IMR-90 (cell line): ENCODE measurements around the gene DPYSL5. TPM values are rescaled to one million over a fixed set of nuclear protein-coding genes. Genes with fewer than 3 reads are reported as not detected.

ENCODE experiments used
- ATAC-seq: fragments of 200-7000 bp; cut with Tn5 transposase; 2 replicates; pipeline ENCODE4 v1.9.1; 2020; ENCODE audit warnings: low read depth, mild to moderate bottlenecking, moderate library complexity
- BruUV-seq: library from RNA; stranded (reverse); fragments of 400-500 nt; replicated peaks from 2 replicates; lab custom pipeline; 2021; lab: Mats Ljungman, UMichigan
- CTCF ChIA-PET: fragments of 300-600 bp; formaldehyde crosslinking; extraction: SDS; loops from one replicate; lab custom pipeline; 2021; ENCODE audit warnings: antibody characterized with exemption; lab: Yijun Ruan, JAX
- POLR2A ChIA-PET: fragments of 300-600 bp; sonication (Branson Sonifier 250); formaldehyde crosslinking; loops from one replicate; lab custom pipeline; 2022; ENCODE audit warnings: antibody characterized with exemption; ENCODE audit not compliant: unreplicated experiment; lab: Charles Lee
- DNase-seq: peaks from one replicate; pipeline ENCODE4 v3.0.0; 2013
- H2AFZ ChIP-seq: replicated peaks from 2 replicates; pipeline ENCODE3; 2013; ENCODE audit warnings: low read length, mild to moderate bottlenecking; ENCODE audit not compliant: poor library complexity
- H2AK5ac ChIP-seq: 2 replicates; pipeline ENCODE4 v1.6.1; 2013; ENCODE audit warnings: low read depth, low read length, inconsistent platforms
- H2AK9ac ChIP-seq: replicated peaks from 2 replicates; pipeline ENCODE3; 2013; ENCODE audit warnings: mild to moderate bottlenecking, low read depth, low read length, moderate library complexity; ENCODE audit not compliant: poor library complexity
- H2BK120ac ChIP-seq: 2 replicates; pipeline ENCODE4 v1.6.1; 2013; ENCODE audit warnings: low read depth, low read length, inconsistent platforms
- H2BK15ac ChIP-seq: 3 replicates; pipeline ENCODE4 v1.6.1; 2013; ENCODE audit warnings: low read depth, low read length, inconsistent platforms
- H2BK20ac ChIP-seq: 2 replicates; pipeline ENCODE4 v1.6.1; 2013; ENCODE audit warnings: low read depth, mild to moderate bottlenecking, inconsistent platforms, low read length, moderate library complexity
- H2BK5ac ChIP-seq: 2 replicates; pipeline ENCODE4 v1.6.1; 2013; ENCODE audit warnings: mild to moderate bottlenecking, low read depth, low read length, inconsistent platforms; ENCODE audit not compliant: poor library complexity, severe bottlenecking
- H3K14ac ChIP-seq: replicated peaks from 2 replicates; pipeline ENCODE4 v1.6.1; 2013; ENCODE audit warnings: low read depth, low read length, inconsistent platforms
- H3K18ac ChIP-seq: 2 replicates; pipeline ENCODE4 v1.6.1; 2013; ENCODE audit warnings: low read depth, low read length, control low read depth
- H3K23ac ChIP-seq: 2 replicates; pipeline ENCODE4 v1.6.1; 2013; ENCODE audit warnings: low read depth, low read length, inconsistent platforms
- H3K27ac ChIP-seq: 2 replicates; pipeline ENCODE4 v1.5.1; 2013; ENCODE audit warnings: mild to moderate bottlenecking, control low read depth, low read length; ENCODE audit not compliant: insufficient read depth
- H3K27me3 ChIP-seq: 2 replicates; pipeline ENCODE4 v1.6.1; 2013; ENCODE audit warnings: low read length; ENCODE audit not compliant: control insufficient read depth, insufficient read depth
- H3K36me3 ChIP-seq: 2 replicates; pipeline ENCODE4 v1.6.1; 2013; ENCODE audit warnings: low read length, mixed read lengths; ENCODE audit not compliant: control insufficient read depth, insufficient read depth
- H3K4ac ChIP-seq: 2 replicates; pipeline ENCODE4 v1.6.1; 2013; ENCODE audit warnings: low read depth, low read length, inconsistent platforms
- H3K4me1 ChIP-seq: 2 replicates; pipeline ENCODE4 v1.6.1; 2013; ENCODE audit warnings: low read length, mixed read lengths; ENCODE audit not compliant: control insufficient read depth, insufficient read depth
- H3K4me2 ChIP-seq: 2 replicates; pipeline ENCODE4 v1.6.1; 2013; ENCODE audit warnings: low read depth, mild to moderate bottlenecking, control low read depth, low read length, moderate library complexity
- H3K4me3 ChIP-seq: 2 replicates; pipeline ENCODE4 v1.5.1; 2013; ENCODE audit warnings: low read depth, mild to moderate bottlenecking, control low read depth, low read length, moderate library complexity; ENCODE audit not compliant: insufficient read depth
- H3K56ac ChIP-seq: 2 replicates; pipeline ENCODE4 v1.6.1; 2013; ENCODE audit warnings: low read length, inconsistent platforms; ENCODE audit not compliant: insufficient read depth; ENCODE audit errors: extremely low read depth
- H3K79me1 ChIP-seq, 2 experiments: 2 replicates each; pipeline ENCODE4 v1.6.1; 2013; ENCODE audit warnings: low read length in 2 of 2, inconsistent platforms in 1 of 2, low read depth in 1 of 2
- H3K9ac ChIP-seq: 2 replicates; pipeline ENCODE4 v1.6.1; 2013; ENCODE audit warnings: low read depth, low read length, control low read depth
- H3K9me1 ChIP-seq: 2 replicates; pipeline ENCODE4 v1.6.1; 2013; ENCODE audit warnings: low read length, inconsistent platforms; ENCODE audit not compliant: insufficient read depth
- H3K9me3 ChIP-seq: 2 replicates; pipeline ENCODE4 v1.6.1; 2013; ENCODE audit warnings: low read length; ENCODE audit not compliant: control insufficient read depth, insufficient read depth
- H4K20me1 ChIP-seq: 2 replicates; pipeline ENCODE4 v1.6.1; 2013; ENCODE audit warnings: low read length, inconsistent platforms; ENCODE audit not compliant: insufficient read depth
- H4K5ac ChIP-seq: 2 replicates; pipeline ENCODE4 v1.6.1; 2013; ENCODE audit warnings: mild to moderate bottlenecking, low read depth, low read length, control low read depth
- H4K8ac ChIP-seq, 2 experiments: 2 replicates each; pipeline ENCODE4 v1.6.1; 2013; ENCODE audit warnings: low read depth in 2 of 2, low read length in 2 of 2, control low read depth in 1 of 2, inconsistent platforms in 1 of 2
- H4K91ac ChIP-seq: 2 replicates; pipeline ENCODE4 v1.6.1; 2013; ENCODE audit warnings: low read depth, low read length, inconsistent platforms; ENCODE audit not compliant: insufficient read depth
- BHLHE40 ChIP-seq: fragments of 150-350 bp; IDR thresholded peaks from 2 replicates; pipeline ENCODE4 v1.6.1; 2016; ENCODE audit warnings: mild to moderate bottlenecking, low read depth, low read length
- CEBPB ChIP-seq: IDR thresholded peaks from 2 replicates; pipeline ENCODE4 v1.6.1; 2012; ENCODE audit warnings: low read depth, low read length, improper control_type of control experiment
- CHD1 ChIP-seq: IDR thresholded peaks from 2 replicates; pipeline ENCODE4 v1.6.1; 2012; ENCODE audit warnings: low read depth, low read length, improper control_type of control experiment
- ELK1 ChIP-seq: fragments of 150-350 bp; IDR thresholded peaks from 2 replicates; pipeline ENCODE4 v1.6.1; 2016; ENCODE audit warnings: low read depth, mild to moderate bottlenecking, low read length, moderate library complexity, borderline replicate concordance
- FOS ChIP-seq: fragments of 150-350 bp; IDR thresholded peaks from 2 replicates; pipeline ENCODE4 v1.6.1; 2016; ENCODE audit warnings: low read depth, low read length
- MAFK ChIP-seq: IDR thresholded peaks from 2 replicates; pipeline ENCODE4 v1.6.1; 2012; ENCODE audit warnings: low read depth, low read length, improper control_type of control experiment
- MXI1 ChIP-seq: IDR thresholded peaks from 2 replicates; pipeline ENCODE4 v1.6.1; 2012; ENCODE audit warnings: low read depth, mild to moderate bottlenecking, low read length, moderate library complexity, borderline replicate concordance
- NFE2L2 ChIP-seq: fragments of 150-350 bp; IDR thresholded peaks from 2 replicates; pipeline ENCODE4 v1.6.1; 2016; ENCODE audit warnings: low read depth, mild to moderate bottlenecking, low read length
- RCOR1 ChIP-seq: IDR thresholded peaks from 2 replicates; pipeline ENCODE4 v1.6.1; 2012; ENCODE audit warnings: mild to moderate bottlenecking, low read length, improper control_type of control experiment; ENCODE audit not compliant: insufficient replicate concordance
- SMC3 ChIP-seq: fragments of 150-350 bp; IDR thresholded peaks from 2 replicates; pipeline ENCODE4 v1.6.1; 2016; ENCODE audit warnings: low read depth, mild to moderate bottlenecking, antibody characterized with exemption, low read length, moderate library complexity
- USF2 ChIP-seq: fragments of 150-350 bp; IDR thresholded peaks from 2 replicates; pipeline ENCODE4 v1.6.1; 2017; ENCODE audit warnings: mild to moderate bottlenecking, antibody characterized with exemption, low read length, low read depth
- WGBS, 2 experiments: methylation state at CpG; one replicate each; pipeline versions ENCODE4 v1.1.5 to v1.1.7; 2013; ENCODE audit warnings: missing lambda C conversion rate in 2 of 2; ENCODE audit not compliant: insufficient read length in 1 of 2; ENCODE audit errors: extremely low coverage in 2 of 2; 5-methylcytosine and 5-hydroxymethylcytosine counted together
- dilution Hi-C: fragments of 300-500 bp; cut with HindIII; formaldehyde crosslinking; loops from one replicate; pipeline ENCODE4 v1.14.3; 2018; ENCODE audit warnings: low sequenced_read_pairs; ENCODE audit not compliant: unreplicated experiment
- in situ Hi-C: fragments of 300-500 bp; cut with MboI; formaldehyde crosslinking; loops from 3 replicates; pipeline ENCODE4 v1.14.3; 2019; ENCODE audit warnings: low sequenced_read_pairs, inconsistent platforms, mixed read lengths
- intact Hi-C: fragments of 100-400 bp; cut with micrococcal nuclease; formaldehyde crosslinking; loops from 2 replicates; pipeline ENCODE4 v1.10.0; 2022
- polyA plus RNA-seq, 3 experiments: library from polyadenylated mRNA; depleted of rRNA; stranded (reverse); fragments of >200 nt; gene quantifications; 2 replicates each; pipeline ENCODE4 v1.2.3, GENCODE V29; 2012; ENCODE audit warnings: low replicate concordance in 1 of 3
- total RNA-seq: library from RNA; depleted of rRNA; stranded (reverse); fragments of >200 nt; gene quantifications from 2 replicates; pipeline ENCODE4 v1.2.3, GENCODE V29; 2012

Gene DPYSL5
- total and polyA plus RNA-seq, 2 of the 4 experiments (the other 2 are of a cell fraction), result not detected

- peaks cover 8 to 20% of the 10 kb centered on the region in 2 experiments; a peak in 1 of 4 replicates for H3K79me1 ChIP-seq
- no peak overlapping the region for H2BK20ac ChIP-seq
- no peak overlapping the region for H2AK9ac ChIP-seq
- H3K18ac ChIP-seq, result no peak overlapping the region
- peaks cover 7% of the 10 kb centered on the region; the same call in 1 of the 2 replicates for H4K20me1 ChIP-seq
- H3K4me1 ChIP-seq, result peaks cover 6% of the 10 kb centered on the region
- no peak overlapping the region for H3K4me2 ChIP-seq
- H3K36me3 ChIP-seq, result no peaks in the 10 kb centered on the region
- H3K14ac ChIP-seq, result no peak overlapping the region
- H4K8ac ChIP-seq, result no peak overlapping the region
- DNase-seq (no peak), ATAC-seq (no peak)
- POLR2A ChIA-PET, result no interaction called here
- no peak overlapping the region for H2BK120ac ChIP-seq
- in situ Hi-C loops, result no loop called here
- H2BK15ac ChIP-seq, result no peak overlapping the region
- dilution Hi-C loops, result no loop called here
- no peak overlapping the region for H2AK5ac ChIP-seq
- H3K23ac ChIP-seq, result no peak overlapping the region
- H2AFZ ChIP-seq, result no peak overlapping the region
- H3K9ac ChIP-seq, result no peak overlapping the region
- no peaks in the 10 kb centered on the region for H3K9me3 ChIP-seq
- CTCF ChIA-PET, result no interaction called here
- H4K5ac ChIP-seq, result no peak overlapping the region
- H3K56ac ChIP-seq, result no peak overlapping the region
- H3K27ac ChIP-seq, result no peak overlapping the region
- no peak overlapping the region for H4K91ac ChIP-seq
- no CpG with 5 or more reads among the region's 2 CpGs for WGBS, 2 experiments
- TF ChIP-seq BHLHE40 (no peak), SMC3 (no peak), ELK1 (no peak), FOS (no peak), MXI1 (no peak), USF2 (no peak), NFE2L2 (no peak), CHD1 (no peak), RCOR1 (no peak), MAFK (no peak), CEBPB (no peak)
- no peak overlapping the region for H3K4me3 ChIP-seq
- H3K27me3 ChIP-seq, result no peaks in the 10 kb centered on the region; the same call in 1 of the 2 replicates
- H2BK5ac ChIP-seq, result no peak overlapping the region
- intact Hi-C loops, result no loop called here
- no TSS peak for BruUV-seq
- peaks cover 7% of the 10 kb centered on the region; the same call in 1 of the 2 replicates for H3K9me1 ChIP-seq
- H3K4ac ChIP-seq, result no peak overlapping the region
Observed at GRCh38 chr2:26977012-26977411, 129.1 kb downstream of the DPYSL5 start.
